HG03066 (cell line): ENCODE data around the gene TPI1.

Experiments
- ATAC-seq: cut with Tn5 transposase; IDR thresholded peaks from one replicate; pipeline ENCODE4 v1.9.1; 2021; ENCODE audit warnings: low read depth; ENCODE audit not compliant: unreplicated experiment

Gene TPI1

DNA sequence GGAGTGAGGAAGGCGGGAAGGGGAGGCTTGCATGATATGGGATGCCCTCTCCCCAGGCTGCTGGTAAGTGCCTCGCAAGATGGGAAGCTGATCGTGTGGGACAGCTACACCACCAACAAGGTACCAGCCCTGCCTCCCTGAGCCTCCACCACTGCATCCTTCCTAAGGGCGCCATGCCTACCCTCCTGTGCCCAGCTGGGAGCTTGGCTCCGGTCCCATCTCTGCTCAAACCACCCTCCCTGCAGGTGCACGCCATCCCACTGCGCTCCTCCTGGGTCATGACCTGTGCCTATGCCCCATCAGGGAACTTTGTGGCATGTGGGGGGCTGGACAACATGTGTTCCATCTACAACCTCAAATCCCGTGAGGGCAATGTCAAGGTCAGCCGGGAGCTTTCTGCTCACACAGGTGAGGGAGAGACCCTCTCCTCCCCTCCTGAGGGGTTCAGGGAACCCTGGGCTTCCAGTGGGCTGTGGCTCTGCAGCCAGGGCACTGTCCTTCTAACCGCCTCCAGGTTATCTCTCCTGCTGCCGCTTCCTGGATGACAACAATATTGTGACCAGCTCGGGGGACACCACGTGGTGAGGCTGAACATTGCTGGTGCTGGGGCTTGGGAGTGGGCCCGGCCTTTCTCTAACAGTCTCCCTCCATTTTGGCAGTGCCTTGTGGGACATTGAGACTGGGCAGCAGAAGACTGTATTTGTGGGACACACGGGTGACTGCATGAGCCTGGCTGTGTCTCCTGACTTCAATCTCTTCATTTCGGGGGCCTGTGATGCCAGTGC lies 24.0 kb upstream of the TPI1 start:
- ATAC-seq, result no peak

DNA sequence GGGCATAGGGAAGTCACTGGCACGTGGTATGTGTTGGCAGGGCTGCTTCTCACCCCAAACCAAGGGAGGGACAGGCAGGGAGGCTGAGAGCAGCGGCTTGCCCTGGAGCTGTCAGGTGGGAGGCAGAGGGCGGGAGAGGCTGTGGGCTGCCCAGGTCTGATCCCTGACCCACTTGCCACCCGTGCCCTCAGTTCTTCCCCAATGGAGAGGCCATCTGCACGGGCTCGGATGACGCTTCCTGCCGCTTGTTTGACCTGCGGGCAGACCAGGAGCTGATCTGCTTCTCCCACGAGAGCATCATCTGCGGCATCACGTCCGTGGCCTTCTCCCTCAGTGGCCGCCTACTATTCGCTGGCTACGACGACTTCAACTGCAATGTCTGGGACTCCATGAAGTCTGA lies 21.9 kb upstream of the TPI1 start:
- no peak for ATAC-seq

DNA sequence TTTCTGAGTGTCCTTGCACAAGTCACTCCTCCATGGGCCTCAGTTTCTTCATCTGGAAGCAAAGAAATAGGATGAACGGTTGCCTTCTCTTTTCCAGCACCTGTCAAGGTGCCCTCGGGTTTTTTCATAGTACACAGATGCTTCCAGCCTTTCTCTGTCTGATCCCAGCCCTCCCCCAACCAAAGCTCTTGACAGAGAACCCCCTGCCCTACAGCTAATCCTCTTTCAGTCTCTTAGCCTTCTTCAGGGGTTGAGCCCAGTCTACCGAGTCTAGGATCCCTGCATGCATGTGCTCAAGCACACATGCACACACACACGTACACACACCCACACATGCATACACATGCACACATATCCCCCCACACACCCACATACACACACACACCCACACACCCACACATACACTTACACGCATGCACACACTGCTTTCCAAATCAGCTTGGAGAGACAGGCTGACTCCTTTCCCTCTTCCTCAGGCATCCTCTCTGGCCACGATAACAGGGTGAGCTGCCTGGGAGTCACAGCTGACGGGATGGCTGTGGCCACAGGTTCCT lies 20.9 kb upstream of the TPI1 start:
- ATAC-seq, result no peak

DNA sequence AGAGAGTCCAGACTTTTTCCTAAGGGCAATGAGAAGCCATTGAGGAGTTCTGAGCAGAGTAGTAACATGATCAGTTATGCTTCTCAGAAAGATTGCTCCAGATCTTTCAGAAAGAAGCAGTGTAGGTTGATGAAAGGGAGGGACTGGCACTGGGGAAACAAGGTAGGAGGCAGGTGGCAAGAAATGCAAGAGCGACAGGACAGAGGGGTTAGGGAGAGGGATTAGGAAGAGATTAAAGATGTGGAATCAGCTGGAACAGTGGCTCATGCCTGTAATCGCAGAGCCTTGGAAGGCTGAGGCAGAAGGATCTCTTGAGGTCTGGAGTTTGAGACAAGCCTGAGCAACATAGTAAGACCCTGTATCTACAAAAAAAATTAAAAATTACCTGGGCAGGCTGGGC lies 19.7 kb upstream of the TPI1 start:
- ATAC-seq, result no peak

DNA sequence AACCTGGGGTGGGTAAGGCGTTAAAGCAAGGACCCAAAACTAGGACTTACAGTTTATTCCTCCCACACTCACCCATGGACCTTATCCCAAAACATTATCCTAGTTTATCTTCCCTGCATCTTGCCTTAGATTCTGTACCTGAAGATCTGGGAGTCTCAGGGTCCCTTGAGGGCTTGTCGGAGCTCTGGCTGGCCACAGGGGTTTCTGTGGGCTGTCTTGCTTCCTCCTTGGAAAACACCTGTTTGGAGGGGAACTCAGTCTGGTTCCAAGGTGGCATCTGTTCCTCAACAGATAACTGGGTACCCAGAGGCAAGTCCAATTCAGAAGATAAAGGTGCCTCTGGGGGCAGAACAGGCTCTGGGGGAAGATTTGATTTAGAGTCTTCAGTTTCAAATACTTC lies 17.9 kb upstream of the TPI1 start:
- ATAC-seq, result no peak

DNA sequence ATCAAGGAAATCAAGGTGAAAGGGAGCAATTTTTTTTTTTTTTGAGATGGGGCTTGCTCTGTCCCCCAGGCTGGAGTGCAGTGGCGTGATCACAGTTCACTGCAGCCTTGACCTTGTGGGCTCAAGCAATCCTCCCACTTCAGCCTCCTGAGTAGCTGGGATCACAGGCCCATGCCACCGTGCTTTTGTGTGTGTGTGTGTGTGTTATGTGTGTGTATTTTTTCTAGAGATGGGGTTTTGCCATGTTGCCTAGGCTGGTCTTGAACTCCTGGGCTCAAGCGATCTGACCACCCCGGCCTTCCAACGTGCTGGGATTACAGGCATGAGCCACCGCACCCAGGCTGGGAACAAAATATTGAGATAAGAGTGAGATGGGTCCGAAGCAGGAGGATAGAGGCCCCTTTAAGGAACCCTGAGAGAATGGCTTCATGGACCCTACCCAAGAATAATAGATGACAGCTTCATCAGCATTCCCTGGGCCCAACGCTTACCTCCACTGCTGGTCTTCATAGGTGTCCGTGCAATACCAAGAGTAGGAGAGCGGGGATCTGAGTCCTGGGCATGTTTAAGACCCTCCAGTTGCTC lies 17.3 kb upstream of the TPI1 start:
- ATAC-seq, result no peak

DNA sequence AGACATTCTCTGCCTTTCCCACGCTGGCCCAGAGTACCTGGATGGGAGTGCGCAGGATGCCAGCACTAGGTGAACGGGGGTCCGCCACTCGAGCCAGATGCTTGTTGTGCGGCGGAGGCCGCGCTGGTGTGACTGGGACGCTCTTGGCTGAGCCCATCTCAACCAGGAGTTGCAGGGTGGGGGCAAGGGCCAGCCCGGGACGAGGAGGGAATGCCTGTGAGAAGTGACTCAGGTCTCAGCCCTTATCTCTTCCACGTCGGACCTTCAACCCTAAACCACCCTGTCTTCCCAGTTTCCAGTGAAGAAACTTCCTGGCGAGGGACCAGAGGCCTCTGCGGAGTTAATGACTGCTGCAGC lies 16.6 kb upstream of the TPI1 start:
- ATAC-seq, result no peak

DNA sequence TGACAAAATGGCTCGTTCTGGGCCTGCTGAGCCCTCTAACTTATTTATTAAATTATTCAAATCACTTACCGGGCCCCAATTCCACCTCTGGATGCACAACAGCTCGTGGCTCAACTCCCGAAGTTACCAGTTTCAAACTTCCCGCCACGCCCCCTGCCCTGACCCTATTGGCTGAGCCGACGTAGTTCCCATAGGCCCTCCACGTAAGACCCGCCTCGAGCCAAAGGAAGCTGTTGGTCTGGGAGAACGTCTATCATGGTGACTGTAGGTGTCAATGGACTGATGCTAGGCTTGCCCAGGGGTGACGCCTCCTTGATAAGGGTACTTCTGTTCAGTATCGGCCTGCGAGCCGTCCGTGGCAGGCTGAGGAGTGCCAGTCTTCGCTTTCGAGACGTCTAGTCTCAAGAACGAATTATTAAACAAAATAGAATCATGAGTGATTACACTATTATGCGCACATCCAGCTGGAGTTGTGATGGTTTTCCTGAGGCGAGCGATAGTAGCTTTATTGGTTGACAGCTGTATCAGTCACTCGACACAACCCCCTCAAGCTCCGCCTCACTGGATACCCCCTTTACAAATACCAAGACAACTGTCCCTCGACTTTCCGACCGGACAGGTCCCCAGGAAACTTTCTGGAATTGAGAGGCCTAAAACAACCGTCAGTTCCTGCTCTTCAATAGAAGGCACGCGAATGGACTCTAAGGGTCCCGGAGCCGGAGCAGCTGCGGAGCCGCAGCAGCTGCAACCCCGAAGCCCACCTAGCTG lies 16.0 kb upstream of the TPI1 start, which contains the start of gene CDCA3:
Gene CDCA3 (minus strand): TSS at position 134 of the 768 bp plus-strand sequence. CDS start 334 bp downstream, outside the sequence.
- ATAC-seq, result peak; percentile 48

DNA sequence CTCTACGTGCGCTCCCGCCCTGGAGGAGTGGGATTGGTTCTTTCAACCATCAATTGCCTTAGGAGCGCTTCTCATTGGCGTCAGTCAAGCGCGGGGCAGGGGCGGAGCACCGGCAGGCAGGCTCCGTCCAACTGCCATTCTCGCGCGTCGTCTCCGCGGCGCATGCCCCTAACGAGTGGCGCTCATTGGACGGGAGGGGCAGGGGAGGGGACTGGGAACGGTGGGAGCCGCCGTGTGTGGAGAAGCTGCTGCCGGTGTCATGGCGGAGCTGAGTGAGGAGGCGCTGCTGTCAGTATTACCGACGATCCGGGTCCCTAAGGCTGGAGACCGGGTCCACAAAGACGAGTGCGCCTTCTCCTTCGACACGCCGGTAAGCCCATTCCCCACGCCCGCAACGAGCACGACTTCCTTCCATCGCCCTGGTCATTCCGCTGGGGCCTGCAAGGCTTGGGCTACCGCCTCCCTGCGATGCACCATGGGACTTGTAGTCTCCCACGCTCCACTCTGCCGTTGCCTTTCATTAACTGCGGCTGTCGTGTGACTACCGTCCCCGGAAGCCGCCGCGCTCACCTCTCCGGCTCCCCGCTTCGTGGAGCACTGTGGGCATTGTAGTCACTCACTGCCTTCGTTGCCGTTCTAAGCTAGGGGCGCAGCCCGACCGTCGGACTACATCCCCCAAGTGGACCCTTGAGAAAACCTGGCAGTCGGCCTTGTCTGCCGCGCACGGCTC lies 15.2 kb upstream of the TPI1 start, which contains the start of gene USP5:
Gene USP5 (plus strand): TSS at position 230 of the 730 bp plus-strand sequence. CDS start 30 bp downstream, at position 260.
- peak; percentile 69 for ATAC-seq

DNA sequence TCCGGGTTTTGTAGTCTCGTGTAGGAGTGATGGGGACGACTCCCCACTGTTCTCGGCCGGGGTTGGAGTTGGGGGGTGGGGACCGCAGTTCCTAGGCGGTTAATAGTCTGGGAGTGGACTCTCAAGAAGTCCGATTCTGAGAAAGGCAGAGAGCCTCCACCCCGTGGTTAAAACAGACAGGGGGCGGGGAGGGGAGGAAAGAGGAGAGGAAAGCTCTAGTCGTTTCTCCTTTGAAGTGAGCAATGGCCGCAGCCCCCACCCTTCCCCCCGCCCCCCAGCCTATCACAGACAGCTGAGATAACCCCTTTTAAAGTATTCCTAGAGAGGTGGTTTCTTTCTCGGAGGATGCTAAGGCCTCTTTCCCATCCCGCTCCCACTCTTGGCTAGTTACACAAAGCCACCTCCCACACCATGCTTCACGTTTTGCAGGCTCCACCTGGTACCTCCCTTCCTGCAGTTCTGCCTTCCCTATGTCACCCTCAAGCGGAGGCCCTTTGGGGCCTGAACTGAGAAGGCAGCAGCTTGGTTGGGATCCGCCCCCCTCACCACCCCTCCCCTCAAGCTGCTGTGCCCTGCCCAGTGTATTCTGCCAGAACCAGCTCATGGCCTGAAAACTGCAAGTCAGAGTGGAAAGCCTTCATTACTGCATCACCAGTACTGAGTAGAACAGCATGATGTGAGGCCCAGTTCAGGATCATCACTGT lies 14.5 kb upstream of the TPI1 start:
- ATAC-seq, result no peak

DNA sequence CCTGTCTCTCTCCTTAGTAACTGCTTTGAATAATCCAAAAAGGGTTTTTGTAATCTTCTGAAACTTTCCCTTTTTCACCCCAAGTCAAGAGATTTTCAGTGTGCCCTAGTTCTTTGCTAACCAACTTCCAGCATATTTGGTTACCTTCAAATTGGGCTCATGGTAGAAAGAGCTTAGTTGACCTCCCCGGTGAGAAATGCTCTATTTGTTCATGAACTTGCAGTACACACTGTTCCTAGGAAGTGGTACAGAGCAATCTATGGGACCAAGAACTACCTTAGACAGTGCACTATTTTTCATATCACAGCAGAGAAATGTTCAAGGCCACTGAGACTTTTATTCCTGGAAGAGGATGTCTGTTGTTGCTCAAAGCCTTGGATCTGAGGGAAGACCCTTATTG lies 13.7 kb upstream of the TPI1 start:
- no peak for ATAC-seq

DNA sequence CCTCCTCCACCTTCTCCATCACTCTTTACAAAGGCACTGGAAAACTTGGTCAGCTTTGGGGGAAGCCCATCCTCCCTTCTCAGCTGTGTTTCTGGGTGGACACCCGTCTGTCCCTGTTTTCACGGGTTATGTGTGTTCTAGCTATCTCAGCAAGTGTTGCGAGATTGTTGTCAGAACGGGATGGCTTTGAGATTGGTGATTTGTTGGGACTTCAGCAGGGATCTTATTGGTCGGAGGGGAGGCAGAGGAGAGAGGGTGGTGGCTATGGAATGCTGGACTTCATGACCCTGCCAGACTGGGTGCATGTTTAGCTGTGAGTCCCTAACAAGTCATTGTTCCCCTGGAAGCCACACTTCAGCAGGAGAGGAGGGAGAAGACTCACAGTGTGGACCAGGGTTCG lies 13.3 kb upstream of the TPI1 start:
- ATAC-seq, result no peak

DNA sequence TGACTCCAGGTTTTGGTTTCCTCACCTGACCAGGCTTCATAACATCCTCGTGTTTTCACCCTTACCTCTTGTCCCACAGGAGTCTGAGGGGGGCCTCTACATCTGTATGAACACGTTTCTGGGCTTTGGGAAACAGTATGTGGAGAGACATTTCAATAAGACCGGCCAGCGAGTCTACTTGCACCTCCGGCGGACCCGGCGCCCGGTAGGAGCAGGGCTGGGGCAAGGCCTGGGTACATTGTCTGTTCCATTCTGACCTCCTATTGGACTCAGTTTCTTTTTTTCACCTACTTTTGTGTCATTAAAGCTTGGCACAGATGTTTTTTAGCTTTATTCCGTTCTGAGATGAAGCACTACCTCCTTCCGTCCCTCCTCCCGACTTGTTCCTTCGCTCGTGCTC lies 12.0 kb upstream of the TPI1 start:
- no peak for ATAC-seq

DNA sequence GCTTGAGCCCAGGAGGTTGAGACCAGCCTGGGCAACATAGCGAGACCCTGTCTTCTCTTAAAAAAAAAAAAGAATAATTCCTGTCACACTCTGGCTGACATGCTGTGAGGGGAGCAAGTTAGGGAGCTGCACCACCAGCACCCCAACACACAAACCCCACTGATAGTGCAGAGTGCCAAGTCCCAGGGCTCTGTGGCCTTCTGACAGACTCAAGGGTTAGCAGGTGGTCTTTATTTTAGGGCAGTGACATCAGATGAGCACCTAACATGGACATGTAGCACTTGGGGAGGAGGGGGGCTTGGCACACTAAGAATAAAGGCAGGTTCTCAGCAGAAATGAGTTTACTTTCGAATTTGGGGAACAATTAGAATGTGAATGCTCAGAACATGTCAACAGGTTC lies 8.5 kb upstream of the TPI1 start:
- no peak for ATAC-seq

DNA sequence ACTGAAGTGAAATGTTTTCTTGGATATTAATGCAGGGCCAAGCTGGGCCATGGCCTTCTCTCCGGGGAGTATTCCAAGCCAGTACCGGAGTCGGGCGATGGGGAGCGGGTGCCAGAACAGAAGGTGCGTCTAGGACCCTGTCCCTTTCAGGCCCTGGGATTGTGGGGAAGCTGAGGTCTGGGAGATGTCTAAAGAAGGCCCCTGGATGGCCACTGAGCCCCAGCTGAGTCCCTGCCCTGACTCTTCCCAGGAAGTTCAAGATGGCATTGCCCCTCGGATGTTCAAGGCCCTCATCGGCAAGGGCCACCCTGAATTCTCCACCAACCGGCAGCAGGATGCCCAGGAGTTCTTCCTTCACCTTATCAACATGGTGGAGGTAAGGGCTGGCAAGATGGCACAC lies 7.2 kb upstream of the TPI1 start:
- no peak for ATAC-seq

DNA sequence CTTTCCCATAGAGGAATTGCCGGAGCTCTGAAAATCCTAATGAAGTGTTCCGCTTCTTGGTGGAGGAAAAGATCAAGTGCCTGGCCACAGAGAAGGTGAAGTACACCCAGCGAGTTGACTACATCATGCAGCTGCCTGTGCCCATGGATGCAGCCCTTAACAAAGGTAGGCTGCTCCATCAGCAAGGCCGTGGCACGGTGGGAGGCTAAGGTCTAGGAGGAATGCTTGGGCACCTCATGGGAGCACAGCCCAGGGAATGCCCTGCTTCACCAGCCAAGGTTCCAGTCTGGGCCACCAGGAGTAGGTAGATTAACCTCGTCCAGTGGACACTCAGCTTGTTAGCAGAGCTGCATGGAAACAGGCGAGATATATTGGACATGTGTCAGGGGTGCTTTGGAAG lies 6.4 kb upstream of the TPI1 start:
- ATAC-seq, result no peak

DNA sequence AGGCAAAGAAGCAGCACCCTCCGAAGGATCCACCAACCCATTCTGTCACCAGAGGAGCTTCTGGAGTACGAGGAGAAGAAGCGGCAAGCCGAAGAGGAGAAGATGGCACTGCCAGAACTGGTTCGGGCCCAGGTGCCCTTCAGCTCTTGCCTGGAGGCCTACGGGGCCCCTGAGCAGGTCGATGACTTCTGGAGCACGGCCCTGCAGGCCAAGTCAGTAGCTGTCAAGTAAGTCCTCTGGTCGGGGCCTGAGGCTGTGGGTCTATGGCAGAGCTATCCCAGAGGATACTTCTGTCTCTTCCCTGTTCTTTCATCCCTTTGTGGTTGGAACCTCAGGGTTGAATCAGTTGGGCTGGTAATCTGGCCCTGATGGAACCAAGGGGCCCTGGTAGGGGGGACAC lies 5.9 kb upstream of the TPI1 start:
- ATAC-seq, result no peak

DNA sequence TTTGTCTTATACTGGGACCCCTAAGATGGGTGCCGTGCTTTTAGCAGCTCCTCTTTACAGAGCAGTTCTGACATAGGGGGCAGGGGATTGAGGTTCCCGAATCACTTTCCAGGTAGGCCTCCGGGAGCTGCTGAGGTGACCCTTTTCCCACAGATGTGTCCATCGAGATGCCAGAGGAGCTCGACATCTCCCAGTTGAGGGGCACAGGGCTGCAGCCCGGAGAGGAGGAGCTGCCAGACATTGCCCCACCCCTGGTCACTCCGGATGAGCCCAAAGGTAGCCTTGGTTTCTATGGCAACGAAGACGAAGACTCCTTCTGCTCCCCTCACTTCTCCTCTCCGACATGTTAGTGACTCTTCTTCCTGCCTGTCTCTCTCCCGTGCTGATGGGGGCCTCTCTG lies 4.3 kb upstream of the TPI1 start:
- no peak for ATAC-seq

DNA sequence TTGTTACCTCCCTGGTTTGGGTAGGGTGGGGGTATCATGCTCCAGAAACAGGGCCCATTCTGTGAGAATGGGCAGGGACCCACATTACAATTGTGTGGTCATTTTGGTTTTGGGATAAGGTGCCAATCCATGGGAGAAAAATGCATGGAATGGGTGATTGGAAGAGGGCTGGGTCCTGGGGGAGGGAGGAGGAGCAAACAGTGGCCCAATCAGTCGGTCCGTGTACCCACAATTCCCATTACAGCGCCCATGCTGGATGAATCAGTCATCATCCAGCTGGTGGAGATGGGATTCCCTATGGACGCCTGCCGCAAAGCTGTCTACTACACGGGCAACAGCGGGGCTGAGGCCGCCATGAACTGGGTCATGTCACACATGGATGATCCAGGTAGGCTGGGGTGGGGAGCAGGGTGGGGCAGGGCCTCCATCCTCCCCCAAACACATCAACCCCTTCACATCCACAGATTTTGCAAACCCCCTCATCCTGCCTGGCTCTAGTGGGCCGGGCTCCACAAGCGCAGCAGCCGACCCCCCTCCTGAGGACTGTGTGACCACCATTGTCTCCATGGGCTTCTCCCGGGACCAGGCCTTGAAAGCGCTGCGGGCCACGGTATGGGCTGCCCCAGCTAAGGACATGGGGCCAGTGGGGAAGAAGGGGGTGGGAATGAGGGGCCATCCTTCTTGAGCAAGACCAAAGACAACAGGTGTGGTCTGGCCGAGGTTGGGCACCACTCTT lies 3.6 kb upstream of the TPI1 start:
- ATAC-seq, result no peak
